Neuronal stem cell (in vitro differentiated cells): ENCODE results near the gene SLC7A14. TPM values are rescaled to one million over a fixed set of nuclear protein-coding genes. Genes with fewer than 3 reads are reported as not detected.

Source experiments
- DNase-seq: peaks from one replicate; pipeline ENCODE4 v3.0.0-alpha.2; 2013; ENCODE audit warnings: low spot score
- H2AFZ ChIP-seq: one replicate; pipeline ENCODE4 v1.6.1; 2013; ENCODE audit warnings: mild to moderate bottlenecking, low read length, inconsistent platforms
- H2AK5ac ChIP-seq: 2 replicates; pipeline ENCODE4 v1.6.1; 2013; ENCODE audit warnings: low read depth, mild to moderate bottlenecking, inconsistent platforms, low read length, moderate library complexity, mixed read lengths
- H2BK120ac ChIP-seq: 2 replicates; pipeline ENCODE4 v1.6.1; 2013; ENCODE audit warnings: low read depth, mild to moderate bottlenecking, inconsistent platforms, low read length, moderate library complexity, mixed read lengths
- H2BK12ac ChIP-seq: one replicate; pipeline ENCODE4 v1.6.1; 2013; ENCODE audit warnings: low read length, inconsistent platforms
- H2BK15ac ChIP-seq: 2 replicates; pipeline ENCODE4 v1.6.1; 2013; ENCODE audit warnings: mild to moderate bottlenecking, low read length, inconsistent platforms, mixed read lengths
- H2BK5ac ChIP-seq: one replicate; pipeline ENCODE4 v1.6.1; 2013; ENCODE audit warnings: inconsistent platforms, mild to moderate bottlenecking, low read length, moderate library complexity
- H3K14ac ChIP-seq: one replicate; pipeline ENCODE4 v1.6.1; 2013; ENCODE audit warnings: low read length, inconsistent platforms
- H3K18ac ChIP-seq: 2 replicates; pipeline ENCODE4 v1.6.1; 2013; ENCODE audit warnings: low read length, inconsistent platforms
- H3K23ac ChIP-seq: 2 replicates; pipeline ENCODE4 v1.6.1; 2013; ENCODE audit warnings: low read depth, mild to moderate bottlenecking, mixed read lengths, low read length, inconsistent platforms; ENCODE audit not compliant: poor library complexity
- H3K27ac ChIP-seq: replicated peaks from 3 replicates; pipeline ENCODE4 v1.5.1; 2013; ENCODE audit warnings: low read length, inconsistent platforms
- H3K27me3 ChIP-seq, 3 experiments: 2 replicates each; pipeline ENCODE4 v1.6.1; 2013; ENCODE audit warnings: low read length in 3 of 3, mild to moderate bottlenecking in 2 of 3, inconsistent platforms in 1 of 3, low read depth in 1 of 3, mixed read lengths in 1 of 3, moderate library complexity in 1 of 3; ENCODE audit not compliant: control insufficient read depth in 3 of 3, insufficient read depth in 3 of 3
- H3K36me3 ChIP-seq, 2 donors: replicated peaks in 1 of 2; 2 replicates each; pipeline ENCODE4 v1.6.1; 2013; ENCODE audit warnings: low read length in 2 of 2; ENCODE audit not compliant: control insufficient read depth in 2 of 2, insufficient read depth in 2 of 2
- H3K4ac ChIP-seq: 2 replicates; pipeline ENCODE4 v1.6.1; 2013; ENCODE audit warnings: inconsistent platforms, mild to moderate bottlenecking, low read length, moderate library complexity
- H3K4me1 ChIP-seq, 2 donors: 1 replicate in 1 of 2; 2 replicates in 1 of 2; pipeline ENCODE4 v1.6.1; 2013; ENCODE audit warnings: low read length in 2 of 2, low read depth in 1 of 2; ENCODE audit not compliant: control insufficient read depth in 2 of 2, insufficient read depth in 1 of 2
- H3K4me2 ChIP-seq: one replicate; pipeline ENCODE4 v1.6.1; 2013; ENCODE audit warnings: mild to moderate bottlenecking, low read length, inconsistent platforms; ENCODE audit not compliant: insufficient read depth, poor library complexity, severe bottlenecking
- H3K4me3 ChIP-seq, 2 donors: 2 replicates each; pipeline ENCODE4 v1.5.1; 2013; ENCODE audit warnings: low read length in 2 of 2, mild to moderate bottlenecking in 2 of 2, inconsistent platforms in 1 of 2, moderate library complexity in 1 of 2
- H3K79me1 ChIP-seq: one replicate; pipeline ENCODE4 v1.6.1; 2013; ENCODE audit warnings: low read depth, mild to moderate bottlenecking, inconsistent platforms, low read length, moderate library complexity
- H3K9ac ChIP-seq: one replicate; pipeline ENCODE4 v1.6.1; 2013; ENCODE audit warnings: mild to moderate bottlenecking, low read depth, low read length, inconsistent platforms; ENCODE audit not compliant: poor library complexity
- H3K9me3 ChIP-seq, 2 donors: replicated peaks in 1 of 2; 2 replicates each; pipeline versions ENCODE3 to v1.6.1; 2013; ENCODE audit warnings: low read length in 2 of 2, mild to moderate bottlenecking in 2 of 2, inconsistent platforms in 1 of 2, low read depth in 1 of 2, mixed read lengths in 1 of 2, moderate library complexity in 1 of 2; ENCODE audit not compliant: control insufficient read depth in 2 of 2, insufficient read depth in 1 of 2
- H4K8ac ChIP-seq: one replicate; pipeline ENCODE4 v1.6.1; 2013; ENCODE audit warnings: low read depth, mild to moderate bottlenecking, inconsistent platforms, low read length, moderate library complexity
- H4K91ac ChIP-seq: one replicate; pipeline ENCODE4 v1.6.1; 2013; ENCODE audit warnings: low read length, low read depth, mild to moderate bottlenecking, inconsistent platforms; ENCODE audit not compliant: poor library complexity
- WGBS, 2 donors: extraction: QIAGEN DNeasy Blood & Tissue Kit; methylation state at CpG; one replicate each; pipeline ENCODE4 v1.1.7; 2013; ENCODE audit warnings: missing lambda C conversion rate in 2 of 2, mixed read lengths in 1 of 2; ENCODE audit not compliant: insufficient read length in 2 of 2, insufficient replicate concordance in 1 of 2; ENCODE audit errors: extremely low coverage in 2 of 2; 5-methylcytosine and 5-hydroxymethylcytosine counted together
- polyA plus RNA-seq, 2 experiments: library from polyadenylated mRNA; stranded (reverse); fragments of 200-250 nt; gene quantifications; one replicate each; pipeline ENCODE4 v1.2.3, GENCODE V29; 2013

Gene SLC7A14
- under 0.01 TPM for polyA plus RNA-seq (2013, experiment 1 of 2)
- 0.01 TPM for polyA plus RNA-seq (2013, experiment 2 of 2)

GRCh38 chr3:170585937-170586310 is at the start of gene SLC7A14:
TSS of gene SLC7A14 (minus strand) at chr3:170586075. CDS start at chr3:170526936, 59,139 bp downstream.
- H2BK15ac ChIP-seq, result no peak within 1 kb of the TSS
- no peak within 1 kb of the TSS for H3K27ac ChIP-seq
- H3K18ac ChIP-seq, result no peak within 1 kb of the TSS
- H2BK12ac ChIP-seq, result no peak within 1 kb of the TSS
- H2BK5ac ChIP-seq, result no peak within 1 kb of the TSS
- H2AK5ac ChIP-seq, result no peak within 1 kb of the TSS
- H3K27me3 ChIP-seq, result peaks cover 3 to 68% (median 27%) of the 10 kb centered on the region in 3 experiments
- WGBS, 2 donors, result no CpG with 5 or more reads among the region's 12 CpGs
- no peak for DNase-seq
- no peak within 1 kb of the TSS for H3K4ac ChIP-seq
- H2AFZ ChIP-seq, result peak within 1 kb of the TSS; percentile 68
- no peaks in the 10 kb centered on the region for H3K79me1 ChIP-seq
- no peaks in the 10 kb centered on the region for H3K36me3 ChIP-seq
- H3K14ac ChIP-seq, result peak within 1 kb of the TSS; percentile 90
- H4K8ac ChIP-seq, result no peak within 1 kb of the TSS
- peaks cover 3% of the 10 kb centered on the region in 2 donors for H3K9me3 ChIP-seq
- H3K4me3 ChIP-seq, result peak within 1 kb of the TSS in 1 of 2 donors; percentile 70
- H3K23ac ChIP-seq, result peak within 1 kb of the TSS; percentile 39
- H4K91ac ChIP-seq, result no peak within 1 kb of the TSS
- peak within 1 kb of the TSS; percentile 86 for H3K4me2 ChIP-seq
- no peak within 1 kb of the TSS for H2BK120ac ChIP-seq
- peak within 1 kb of the TSS; percentile 65 for H3K9ac ChIP-seq
- peaks cover 0 to 7% of the 10 kb centered on the region in 2 donors for H3K4me1 ChIP-seq

GRCh38 chr3:170635385-170635735 is 49.5 kb upstream of the SLC7A14 start:
- Histone ChIP-seq H3K4me1 (peaks cover 23 to 30% of the 10 kb centered on the region in 2 donors), H2BK15ac (no peak overlapping the region), H2BK5ac (no peak overlapping the region), H4K91ac (no peak overlapping the region), H3K79me1 (no peaks in the 10 kb centered on the region), H3K9ac (no peak overlapping the region), H3K4me3 (no peak overlapping the region), H4K8ac (no peak overlapping the region), H3K36me3 (no peaks in the 10 kb centered on the region), H3K27ac (no peak overlapping the region), H2AFZ (no peak overlapping the region), H3K4me2 (no peak overlapping the region), H3K14ac (no peak overlapping the region), H2BK12ac (no peak overlapping the region), H3K4ac (no peak overlapping the region), H3K9me3 (no peaks in the 10 kb centered on the region), H3K23ac (no peak overlapping the region), H2AK5ac (no peak overlapping the region), H3K27me3 (no peaks in the 10 kb centered on the region), H2BK120ac (no peak overlapping the region), H3K18ac (no peak overlapping the region)
- DNase-seq, result no peak
- no CpG with 5 or more reads among the region's 2 CpGs for whole genome bisulfite sequencing, 2 donors

GRCh38 chr3:170634663-170635384 is 48.9 kb upstream of the SLC7A14 start:
- no peak overlapping the region for H2BK5ac ChIP-seq
- peaks cover 23 to 30% of the 10 kb centered on the region in 2 donors for H3K4me1 ChIP-seq
- H3K23ac ChIP-seq, result no peak overlapping the region
- no peaks in the 10 kb centered on the region for H3K79me1 ChIP-seq
- H3K4ac ChIP-seq, result no peak overlapping the region
- no peaks in the 10 kb centered on the region for H3K36me3 ChIP-seq
- no peak overlapping the region for H2BK15ac ChIP-seq
- H2AFZ ChIP-seq, result no peak overlapping the region
- H3K4me3 ChIP-seq, result no peak overlapping the region
- H3K18ac ChIP-seq, result peak overlapping the region; percentile 52
- WGBS, 2 donors, result no CpG with 5 or more reads among the region's 3 CpGs
- no peak overlapping the region for H3K9ac ChIP-seq
- H3K9me3 ChIP-seq, result no peaks in the 10 kb centered on the region
- H3K4me2 ChIP-seq, result no peak overlapping the region
- H3K14ac ChIP-seq, result no peak overlapping the region
- no peak overlapping the region for H3K27ac ChIP-seq
- no peaks in the 10 kb centered on the region for H3K27me3 ChIP-seq
- no peak overlapping the region for H4K8ac ChIP-seq
- H2BK120ac ChIP-seq, result no peak overlapping the region
- no peak overlapping the region for H2AK5ac ChIP-seq
- H2BK12ac ChIP-seq, result no peak overlapping the region
- no peak for DNase-seq
- H4K91ac ChIP-seq, result no peak overlapping the region

GRCh38 chr3:170633573-170633972 is 47.7 kb upstream of the SLC7A14 start:
- Histone ChIP-seq H3K27me3 (no peaks in the 10 kb centered on the region), H3K79me1 (no peaks in the 10 kb centered on the region), H2AFZ (no peak overlapping the region), H3K4me3 (no peak overlapping the region), H3K18ac (no peak overlapping the region), H2AK5ac (no peak overlapping the region), H4K91ac (no peak overlapping the region), H3K9ac (no peak overlapping the region), H2BK120ac (no peak overlapping the region), H3K9me3 (no peaks in the 10 kb centered on the region), H3K36me3 (no peaks in the 10 kb centered on the region), H2BK15ac (no peak overlapping the region), H3K4me2 (no peak overlapping the region), H2BK5ac (no peak overlapping the region), H3K4ac (no peak overlapping the region), H2BK12ac (no peak overlapping the region), H3K14ac (no peak overlapping the region), H3K23ac (no peak overlapping the region), H3K27ac (no peak overlapping the region), H3K4me1 (peaks cover 23 to 30% of the 10 kb centered on the region in 2 donors), H4K8ac (no peak overlapping the region)
- DNase-seq, result no peak
- no CpG with 5 or more reads among the region's 4 CpGs for WGBS, 2 donors
